ENCODE results near the gene CDC20.
"Not testable (repeated sequence)": the region's sequence is repeated elsewhere in the genome, so short reads cannot be mapped to it uniquely, and the experiment has no call there.

Gene CDC20

GRCh38 chr1:43395523-43395922 is 36.7 kb downstream of the CDC20 start:
- H3K27ac ChIP-seq (ENCODE audit: low read length): no peak overlapping the region
- H3K27me3 ChIP-seq (ENCODE audit: insufficient read depth, low read length): no peaks in the 10 kb centered on the region
- H3K4me3 ChIP-seq (ENCODE audit: low read length): no peak overlapping the region
- H3K9me3 ChIP-seq (ENCODE audit: insufficient read depth, low read depth, low read length): no peaks in the 10 kb centered on the region
- H3K9ac ChIP-seq (ENCODE audit: low read depth, low read length): no peak overlapping the region
- no peaks in the 10 kb centered on the region for H3K36me3 ChIP-seq (ENCODE audit: insufficient read depth, low read depth, low read length)
- H3K4me1 ChIP-seq (ENCODE audit: insufficient read depth, low read length): no peaks in the 10 kb centered on the region

GRCh38 chr1:43396059-43396458 is 37.3 kb downstream of the CDC20 start:
- Histone ChIP-seq H3K4me3 (ENCODE audit: low read length) (no peak overlapping the region), H3K4me1 (ENCODE audit: insufficient read depth, low read length) (no peaks in the 10 kb centered on the region), H3K27ac (ENCODE audit: low read length) (no peak overlapping the region), H3K36me3 (ENCODE audit: insufficient read depth, low read depth, low read length) (no peaks in the 10 kb centered on the region), H3K9me3 (ENCODE audit: insufficient read depth, low read depth, low read length) (no peaks in the 10 kb centered on the region), H3K27me3 (ENCODE audit: insufficient read depth, low read length) (no peaks in the 10 kb centered on the region), H3K9ac (ENCODE audit: low read depth, low read length) (no peak overlapping the region)

- no peak overlapping the region for H3K4me3 ChIP-seq (ENCODE audit: low read length)
- H3K4me1 ChIP-seq (ENCODE audit: insufficient read depth, low read length): no peaks in the 10 kb centered on the region
- H3K9ac ChIP-seq (ENCODE audit: low read depth, low read length): no peak overlapping the region
- H3K27ac ChIP-seq (ENCODE audit: low read length): no peak overlapping the region
- H3K9me3 ChIP-seq (ENCODE audit: insufficient read depth, low read depth, low read length): no peaks in the 10 kb centered on the region
- no peaks in the 10 kb centered on the region for H3K36me3 ChIP-seq (ENCODE audit: insufficient read depth, low read depth, low read length)
- H3K27me3 ChIP-seq (ENCODE audit: insufficient read depth, low read length): no peaks in the 10 kb centered on the region
These were observed 39.4 kb downstream of the CDC20 start for GRCh38 chr1:43398227-43398626.

- not testable (repeated sequence) for H3K27me3 ChIP-seq (ENCODE audit: insufficient read depth, low read length); H3K36me3 ChIP-seq (ENCODE audit: insufficient read depth, low read depth, low read length); H3K4me1 ChIP-seq (ENCODE audit: insufficient read depth, low read length); H3K9ac ChIP-seq (ENCODE audit: low read depth, low read length); H3K4me3 ChIP-seq (ENCODE audit: low read length); H3K27ac ChIP-seq (ENCODE audit: low read length); H3K9me3 ChIP-seq (ENCODE audit: insufficient read depth, low read depth, low read length)
These were observed 41.7 kb downstream of the CDC20 start for GRCh38 chr1:43400441-43400840.

DNA sequence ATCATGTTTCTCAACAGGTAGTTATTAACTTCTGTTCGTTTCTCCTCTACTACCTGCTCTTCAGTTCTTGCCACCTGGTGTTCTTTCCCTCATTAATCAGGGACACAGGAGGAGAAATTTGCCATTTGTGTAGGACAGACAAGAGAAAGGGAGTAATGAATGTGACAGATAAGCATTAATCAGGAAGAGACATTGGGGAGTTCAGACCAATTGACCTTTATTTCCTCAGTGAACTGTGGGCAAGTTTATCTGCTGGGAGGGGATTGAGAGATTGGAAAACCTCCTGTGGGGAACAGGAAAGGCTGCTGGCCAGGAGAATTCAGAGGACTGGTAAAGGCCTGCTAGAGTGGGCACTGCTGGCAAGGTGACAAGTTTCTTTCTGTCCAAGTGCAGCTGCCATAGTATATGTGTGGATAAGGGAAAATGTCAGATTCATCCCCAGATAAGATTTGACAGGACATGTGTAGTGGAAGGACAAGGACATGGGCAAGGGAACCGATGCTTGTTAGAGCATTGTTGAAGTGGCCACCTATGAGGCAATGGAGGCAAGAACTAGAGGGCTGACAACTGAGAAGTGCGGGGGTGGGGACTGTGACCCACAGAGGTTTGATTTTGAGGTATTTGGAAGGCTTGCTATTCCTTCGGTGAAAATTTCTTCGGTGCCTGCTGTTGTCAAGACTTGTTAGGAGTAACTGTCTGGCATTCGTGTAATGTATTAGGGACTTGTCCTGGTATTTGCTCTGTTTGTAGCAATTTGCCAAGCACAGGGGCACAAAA is 43.5 kb downstream of the CDC20 start:
- Histone ChIP-seq H3K27ac (ENCODE audit: low read length) (no peak overlapping the region), H3K4me1 (ENCODE audit: insufficient read depth, low read length) (no peaks in the 10 kb centered on the region), H3K9me3 (ENCODE audit: insufficient read depth, low read depth, low read length) (no peaks in the 10 kb centered on the region), H3K36me3 (ENCODE audit: insufficient read depth, low read depth, low read length) (peaks cover 18% of the 10 kb centered on the region), H3K9ac (ENCODE audit: low read depth, low read length) (no peak overlapping the region), H3K27me3 (ENCODE audit: insufficient read depth, low read length) (no peaks in the 10 kb centered on the region), H3K4me3 (ENCODE audit: low read length) (no peak overlapping the region)

GRCh38 chr1:43404353-43404752 is 45.6 kb downstream of the CDC20 start:
- peaks cover 25% of the 10 kb centered on the region for H3K36me3 ChIP-seq (ENCODE audit: insufficient read depth, low read depth, low read length)
- H3K9ac ChIP-seq (ENCODE audit: low read depth, low read length): no peak overlapping the region
- no peaks in the 10 kb centered on the region for H3K9me3 ChIP-seq (ENCODE audit: insufficient read depth, low read depth, low read length)
- no peaks in the 10 kb centered on the region for H3K4me1 ChIP-seq (ENCODE audit: insufficient read depth, low read length)
- no peak overlapping the region for H3K4me3 ChIP-seq (ENCODE audit: low read length)
- H3K27ac ChIP-seq (ENCODE audit: low read length): no peak overlapping the region
- no peaks in the 10 kb centered on the region for H3K27me3 ChIP-seq (ENCODE audit: insufficient read depth, low read length)

- Histone ChIP-seq H3K9me3 (ENCODE audit: insufficient read depth, low read depth, low read length) (no peaks in the 10 kb centered on the region), H3K27ac (ENCODE audit: low read length) (no peak overlapping the region), H3K36me3 (ENCODE audit: insufficient read depth, low read depth, low read length) (peaks cover 25% of the 10 kb centered on the region)
These were observed 46.6 kb downstream of the CDC20 start for GRCh38 chr1:43405219-43405875.

DNA sequence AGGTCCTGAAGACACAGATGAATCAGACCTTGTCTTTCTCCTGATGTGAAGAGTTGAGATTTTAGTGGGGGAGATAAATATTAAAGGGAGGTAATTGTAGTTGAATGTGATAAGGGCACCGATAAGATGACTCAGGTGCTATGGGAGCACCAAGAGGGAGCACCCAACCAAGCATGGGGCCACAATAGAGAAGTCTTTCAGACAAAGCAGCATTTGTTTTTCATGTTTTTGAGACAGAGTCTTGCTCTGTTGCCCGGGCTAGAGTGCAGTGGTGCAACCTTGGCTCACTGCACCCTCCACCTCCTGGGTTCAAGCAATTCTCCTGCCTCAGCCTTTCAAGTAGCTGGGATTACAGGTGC is 47.1 kb downstream of the CDC20 start:
- Histone ChIP-seq H3K9me3 (ENCODE audit: insufficient read depth, low read depth, low read length) (no peaks in the 10 kb centered on the region), H3K27ac (ENCODE audit: low read length) (no peak overlapping the region), H3K4me1 (ENCODE audit: insufficient read depth, low read length) (no peaks in the 10 kb centered on the region), H3K36me3 (ENCODE audit: insufficient read depth, low read depth, low read length) (peaks cover 25% of the 10 kb centered on the region), H3K4me3 (ENCODE audit: low read length) (no peak overlapping the region), H3K27me3 (ENCODE audit: insufficient read depth, low read length) (no peaks in the 10 kb centered on the region), H3K9ac (ENCODE audit: low read depth, low read length) (no peak overlapping the region)

More at GRCh38 chr1:43405219-43405875, 46.6 kb downstream of the CDC20 start:
- Histone ChIP-seq H3K9ac (ENCODE audit: low read depth, low read length) (no peak overlapping the region), H3K27me3 (ENCODE audit: insufficient read depth, low read length) (no peaks in the 10 kb centered on the region), H3K4me3 (ENCODE audit: low read length) (no peak overlapping the region), H3K4me1 (ENCODE audit: insufficient read depth, low read length) (no peaks in the 10 kb centered on the region)

GRCh38 chr1:43410571-43410970 is 51.8 kb downstream of the CDC20 start:
- Histone ChIP-seq H3K9ac (ENCODE audit: low read depth, low read length) (no peak overlapping the region), H3K27me3 (ENCODE audit: insufficient read depth, low read length) (no peaks in the 10 kb centered on the region), H3K4me3 (ENCODE audit: low read length) (no peak overlapping the region), H3K9me3 (ENCODE audit: insufficient read depth, low read depth, low read length) (no peaks in the 10 kb centered on the region), H3K4me1 (ENCODE audit: insufficient read depth, low read length) (no peaks in the 10 kb centered on the region), H3K36me3 (ENCODE audit: insufficient read depth, low read depth, low read length) (peaks cover 18% of the 10 kb centered on the region; the same call in 1 of the 2 replicates), H3K27ac (ENCODE audit: low read length) (no peak overlapping the region)
